ENCODE measurements around the gene AAK1. TPM values are rescaled to one million over a fixed set of nuclear protein-coding genes. Genes with fewer than 3 reads are reported as not detected.

Gene AAK1
- polyA plus RNA-seq, 1 donor from 2014 or later = 26.7 TPM

DNA sequence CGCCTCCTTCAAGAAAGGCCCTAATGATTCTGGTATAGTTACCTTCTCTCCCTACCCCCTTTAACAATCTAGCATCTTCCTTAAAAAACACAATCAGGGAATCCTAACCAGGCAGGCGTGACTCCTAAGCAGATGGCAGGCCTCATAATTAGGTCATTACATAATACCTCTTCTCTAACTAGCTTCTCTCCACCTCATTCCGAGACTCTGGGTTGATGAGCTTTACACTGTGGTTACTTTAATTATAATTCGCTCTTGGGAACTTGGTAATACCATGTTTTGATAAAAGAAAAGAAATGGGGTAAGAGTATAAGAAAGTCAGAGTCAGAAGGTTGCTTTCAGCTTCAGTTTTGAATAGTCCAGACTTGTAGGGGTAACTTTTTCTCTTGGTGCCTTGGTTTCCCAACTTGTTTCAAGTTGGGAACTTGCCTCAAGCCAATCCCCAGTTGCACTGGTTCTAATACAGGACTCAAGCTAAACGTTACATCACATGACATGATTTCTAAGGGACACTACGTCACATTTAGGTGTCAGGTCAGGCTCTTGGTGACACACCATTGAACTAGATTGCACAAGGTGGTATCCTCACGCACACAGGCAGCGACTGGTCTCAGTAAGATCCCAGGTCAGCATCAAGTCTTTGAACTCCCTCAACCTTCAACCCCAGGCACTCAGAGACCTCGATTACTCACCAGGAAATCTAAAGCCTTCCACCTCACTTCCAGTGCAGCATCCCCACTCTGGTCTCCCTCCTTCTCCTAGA is 59.2 kb downstream of the AAK1 start:
- Histone ChIP-seq H2AFZ (ENCODE audit: low read depth, low read length) (no peak overlapping the region), H3K9me3 (ENCODE audit: low read length) (no peaks in the 10 kb centered on the region), H3K9me2 (ENCODE audit: insufficient read depth, low read length) (no peaks in the 10 kb centered on the region), H3K27me3 (ENCODE audit: insufficient read depth, low read depth, low read length) (no peaks in the 10 kb centered on the region), H3K9ac (ENCODE audit: low read length) (no peak overlapping the region), H3F3A (ENCODE audit: insufficient read depth, low read length, poor library complexity, severe bottlenecking) (no peaks in the 10 kb centered on the region), H3K79me2 (replicated peaks; ENCODE audit: insufficient read depth, low read length) (no peaks in the 10 kb centered on the region), H3K36me3 (ENCODE audit: insufficient read depth, low read length) (no peaks in the 10 kb centered on the region), H3K27ac (ENCODE audit: low read length) (no peak overlapping the region), H3K4me2 (ENCODE audit: low read length) (no peak overlapping the region), H3K4me3 (ENCODE audit: low read length) (no peak overlapping the region), H4K20me1 (ENCODE audit: insufficient read depth) (no peaks in the 10 kb centered on the region)
- TF ChIP-seq MXI1 (conservative IDR thresholded peaks at IDR 0.05; ENCODE audit: poor library complexity, severe bottlenecking) = no peak
- no peak for TF ChIP-seq EP300 (conservative IDR thresholded peaks at IDR 0.05; ENCODE audit: poor library complexity, severe bottlenecking)
- no peak for TF ChIP-seq POLR2AphosphoS5 (IDR thresholded peaks at IDR 0.05)
- no peak for TF ChIP-seq EZH2 (IDR thresholded peaks at IDR 0.05; ENCODE audit: borderline replicate concordance, insufficient read depth, low read length, poor library complexity, severe bottlenecking)
- TF ChIP-seq RAD21 (conservative IDR thresholded peaks at IDR 0.05) = no peak
- TF ChIP-seq, protein P1, sequence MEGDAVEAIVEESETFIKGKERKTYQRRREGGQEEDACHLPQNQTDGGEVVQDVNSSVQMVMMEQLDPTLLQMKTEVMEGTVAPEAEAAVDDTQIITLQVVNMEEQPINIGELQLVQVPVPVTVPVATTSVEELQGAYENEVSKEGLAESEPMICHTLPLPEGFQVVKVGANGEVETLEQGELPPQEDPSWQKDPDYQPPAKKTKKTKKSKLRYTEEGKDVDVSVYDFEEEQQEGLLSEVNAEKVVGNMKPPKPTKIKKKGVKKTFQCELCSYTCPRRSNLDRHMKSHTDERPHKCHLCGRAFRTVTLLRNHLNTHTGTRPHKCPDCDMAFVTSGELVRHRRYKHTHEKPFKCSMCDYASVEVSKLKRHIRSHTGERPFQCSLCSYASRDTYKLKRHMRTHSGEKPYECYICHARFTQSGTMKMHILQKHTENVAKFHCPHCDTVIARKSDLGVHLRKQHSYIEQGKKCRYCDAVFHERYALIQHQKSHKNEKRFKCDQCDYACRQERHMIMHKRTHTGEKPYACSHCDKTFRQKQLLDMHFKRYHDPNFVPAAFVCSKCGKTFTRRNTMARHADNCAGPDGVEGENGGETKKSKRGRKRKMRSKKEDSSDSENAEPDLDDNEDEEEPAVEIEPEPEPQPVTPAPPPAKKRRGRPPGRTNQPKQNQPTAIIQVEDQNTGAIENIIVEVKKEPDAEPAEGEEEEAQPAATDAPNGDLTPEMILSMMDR (IDR thresholded peaks at IDR 0.05; ENCODE audit: poor library complexity, severe bottlenecking) = no peak
- TF ChIP-seq TAF1 (IDR thresholded peaks at IDR 0.05; ENCODE audit: low read depth) = no peak
- no peak for TF ChIP-seq SMC3 (conservative IDR thresholded peaks at IDR 0.05; ENCODE audit: poor library complexity)

DNA sequence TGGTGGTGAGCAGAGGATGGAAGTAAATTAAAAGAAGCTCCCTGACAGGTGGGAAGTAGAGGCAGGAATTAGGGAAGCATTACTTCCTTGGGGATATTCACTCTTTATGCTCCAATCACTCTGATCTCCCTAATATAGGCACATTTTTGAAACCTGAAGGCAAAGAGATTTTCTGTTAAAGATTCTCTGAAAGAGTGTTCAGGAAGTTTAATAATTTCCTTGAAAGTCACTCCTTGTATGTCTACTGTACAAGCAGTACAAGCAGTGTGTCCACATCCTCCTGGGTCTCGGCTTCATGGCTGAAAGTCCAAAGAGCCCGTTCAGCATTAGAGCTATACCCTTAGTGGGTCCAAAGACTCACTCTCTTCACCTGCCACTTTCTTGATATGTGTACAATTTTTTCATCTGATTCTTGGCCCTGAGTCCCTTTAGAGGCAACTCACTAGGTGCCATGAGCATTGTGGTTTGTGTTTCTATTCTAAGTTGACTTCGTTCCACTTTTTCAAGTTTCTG is 60.2 kb downstream of the AAK1 start:
- Histone ChIP-seq H3K9ac (ENCODE audit: low read length) (no peak overlapping the region), H3K36me3 (ENCODE audit: insufficient read depth, low read length) (no peaks in the 10 kb centered on the region), H3K27me3 (ENCODE audit: insufficient read depth, low read depth, low read length) (no peaks in the 10 kb centered on the region), H3K4me2 (ENCODE audit: low read length) (no peak overlapping the region), H4K20me1 (ENCODE audit: insufficient read depth) (no peaks in the 10 kb centered on the region), H3K79me2 (replicated peaks; ENCODE audit: insufficient read depth, low read length) (no peaks in the 10 kb centered on the region), H3K27ac (ENCODE audit: low read length) (no peak overlapping the region), H2AFZ (ENCODE audit: low read depth, low read length) (no peak overlapping the region), H3K9me3 (ENCODE audit: low read length) (no peaks in the 10 kb centered on the region), H3F3A (ENCODE audit: insufficient read depth, low read length, poor library complexity, severe bottlenecking) (no peaks in the 10 kb centered on the region), H3K9me2 (ENCODE audit: insufficient read depth, low read length) (no peaks in the 10 kb centered on the region), H3K4me3 (ENCODE audit: low read length) (no peak overlapping the region)
- TF ChIP-seq EP300 (conservative IDR thresholded peaks at IDR 0.05; ENCODE audit: poor library complexity, severe bottlenecking) (no peak), TAF1 (IDR thresholded peaks at IDR 0.05; ENCODE audit: low read depth) (no peak), REST (IDR thresholded peaks at IDR 0.05; ENCODE audit: borderline replicate concordance) (no peak), EZH2 (IDR thresholded peaks at IDR 0.05; ENCODE audit: borderline replicate concordance, insufficient read depth, low read length, poor library complexity, severe bottlenecking) (no peak), MXI1 (conservative IDR thresholded peaks at IDR 0.05; ENCODE audit: poor library complexity, severe bottlenecking) (no peak), RAD21 (conservative IDR thresholded peaks at IDR 0.05) (no peak), POLR2AphosphoS5 (IDR thresholded peaks at IDR 0.05) (no peak), SMC3 (conservative IDR thresholded peaks at IDR 0.05; ENCODE audit: poor library complexity) (no peak)
- TF ChIP-seq, protein P1 (IDR thresholded peaks at IDR 0.05; ENCODE audit: poor library complexity, severe bottlenecking) = no peak

Data from neural cell (in vitro differentiated cells).